ENCODE data around the gene DNAJB1. TPM values are rescaled to one million over a fixed set of nuclear protein-coding genes. Genes with fewer than 3 reads are reported as not detected.

The DNAJB1 gene
- total and polyA plus RNA-seq, 2 of the 13 experiments (the other 11 are each of a cell fraction or from before 2014, with no cell fraction given): 87.5 to 97.3 TPM

GRCh38 chr19:14510311-14511228 lies 7.6 kb downstream of the DNAJB1 start (continued):
- TF ChIP-seq ZBTB49 (CRISPR knock-in tag; IDR thresholded peaks at IDR 0.05; ENCODE audit: borderline replicate concordance): no peak
- TF ChIP-seq ZNF362 (CRISPR knock-in tag; IDR thresholded peaks at IDR 0.05; ENCODE audit: borderline replicate concordance): peak; percentile 37; the same call in 1 of the 2 replicates
- TF ChIP-seq REL (CRISPR knock-in tag; conservative IDR thresholded peaks at IDR 0.05): no peak
- TF ChIP-seq HHEX (CRISPR knock-in tag; IDR thresholded peaks at IDR 0.05): no peak
- no peak for TF ChIP-seq HMGA1 (CRISPR knock-in tag; conservative IDR thresholded peaks at IDR 0.05)
- no peak for TF ChIP-seq HNRNPL (IDR thresholded peaks at IDR 0.05; ENCODE audit: low read depth, low read length)
- TF ChIP-seq ARID5B (CRISPR knock-in tag; IDR thresholded peaks at IDR 0.05): peak; percentile 23; the same call in 1 of the 2 replicates
- TF ChIP-seq IRX3 (CRISPR knock-in tag; IDR thresholded peaks at IDR 0.05; ENCODE audit: borderline replicate concordance, low read depth): no peak
- TF ChIP-seq ZNF121 (CRISPR knock-in tag; IDR thresholded peaks at IDR 0.05): no peak
- no peak for TF ChIP-seq ZFP62 (CRISPR knock-in tag; IDR thresholded peaks at IDR 0.05)
- no peak for TF ChIP-seq STAT5B (CRISPR knock-in tag; IDR thresholded peaks at IDR 0.05)
- TF ChIP-seq ZNF572 (CRISPR knock-in tag; IDR thresholded peaks at IDR 0.05): no peak
- TF ChIP-seq ZNF431 (CRISPR knock-in tag; IDR thresholded peaks at IDR 0.05; ENCODE audit: borderline replicate concordance, low read depth): no peak
- TF ChIP-seq MAFF (IDR thresholded peaks at IDR 0.05; ENCODE audit: low read depth, low read length): peak; percentile 36; the same call in 1 of the 2 replicates
- TF ChIP-seq DPF2 (CRISPR knock-in tag; IDR thresholded peaks at IDR 0.05; ENCODE audit: borderline replicate concordance, low read depth): no peak
- no peak for TF ChIP-seq JDP2 (CRISPR knock-in tag; IDR thresholded peaks at IDR 0.05; ENCODE audit: borderline replicate concordance)
- TF ChIP-seq ZSCAN9 (CRISPR knock-in tag; IDR thresholded peaks at IDR 0.05; ENCODE audit: borderline replicate concordance): no peak
- TF ChIP-seq ZNF382 (CRISPR knock-in tag; IDR thresholded peaks at IDR 0.05; ENCODE audit: borderline replicate concordance): no peak
